GM10847 (cell line): Measurements from ENCODE around the gene C20orf144.

ENCODE experiments used
- POLR2A ChIP-seq: IDR thresholded peaks from 2 replicates; pipeline ENCODE4 v1.6.1; 2011; ENCODE audit not compliant: insufficient read length; ENCODE audit errors: extremely low read depth

C20orf144 gene

DNA sequence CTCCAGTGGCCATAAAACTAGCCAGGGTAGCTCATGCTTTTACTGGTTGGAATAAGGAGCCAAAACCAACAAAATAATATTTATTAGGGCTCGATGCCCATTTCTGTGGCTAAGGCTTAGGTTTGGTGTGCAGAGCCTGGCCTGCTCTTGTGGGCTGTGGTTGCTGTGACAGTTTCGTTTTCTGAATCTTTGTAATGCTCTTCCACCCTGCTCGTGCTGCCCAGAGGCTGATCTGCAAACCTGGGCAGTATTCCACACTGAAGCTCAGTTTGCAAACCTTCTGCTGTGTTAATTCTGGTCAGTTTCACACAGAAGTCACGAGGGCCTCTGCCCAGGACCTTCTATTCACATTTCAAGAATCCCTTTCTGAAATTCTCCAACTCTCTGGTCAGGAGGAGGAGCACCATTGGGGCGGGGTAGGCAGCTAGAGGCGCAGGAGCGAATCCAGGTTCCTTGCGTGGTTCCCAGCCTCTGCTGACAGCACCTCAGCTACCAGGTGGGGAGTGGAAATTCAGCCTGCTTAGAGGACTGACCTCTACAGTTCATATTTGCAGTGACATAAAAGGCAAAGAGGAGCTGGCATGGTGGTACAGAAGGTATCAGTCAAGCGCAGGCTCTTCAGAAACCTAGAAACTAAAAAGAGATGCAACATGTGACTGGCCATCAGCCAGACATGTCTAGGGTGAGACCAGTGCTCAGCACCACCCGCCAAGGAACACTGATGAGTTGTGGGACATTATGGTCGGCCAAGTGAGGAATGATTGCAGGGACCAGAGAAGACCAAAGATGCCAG lies 14.3 kb upstream of the C20orf144 start:
- no peak for TF ChIP-seq POLR2A

DNA sequence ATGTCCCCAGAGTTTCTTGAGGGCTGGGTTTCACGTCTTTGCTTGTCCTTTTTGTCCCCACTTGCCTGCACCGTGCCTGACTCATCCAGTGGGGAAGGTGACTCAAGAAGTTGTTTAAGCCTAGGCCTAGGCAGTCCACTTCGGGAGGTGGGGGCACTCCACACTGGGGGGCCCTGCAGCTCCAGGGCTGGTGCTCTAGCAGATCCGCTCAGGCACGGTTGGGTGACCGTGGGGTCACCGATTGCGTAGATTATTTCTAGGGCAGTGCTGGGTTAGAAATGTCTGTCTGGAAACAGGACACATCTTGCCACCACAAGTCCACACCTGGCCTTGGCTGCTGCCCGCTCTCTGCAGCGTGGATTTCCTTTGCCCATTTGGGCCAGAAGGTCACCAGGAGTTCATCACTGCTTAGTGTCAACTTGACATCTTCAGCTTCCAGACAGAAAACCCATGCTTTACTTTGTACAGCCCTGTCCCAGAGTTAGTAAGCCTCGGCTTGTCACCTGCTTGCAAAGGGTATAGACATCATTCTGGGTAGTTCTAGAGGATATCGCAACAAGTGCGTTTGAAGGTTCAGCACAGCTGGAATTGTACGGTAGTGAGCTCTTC lies 13.6 kb upstream of the C20orf144 start:
- TF ChIP-seq POLR2A: no peak

DNA sequence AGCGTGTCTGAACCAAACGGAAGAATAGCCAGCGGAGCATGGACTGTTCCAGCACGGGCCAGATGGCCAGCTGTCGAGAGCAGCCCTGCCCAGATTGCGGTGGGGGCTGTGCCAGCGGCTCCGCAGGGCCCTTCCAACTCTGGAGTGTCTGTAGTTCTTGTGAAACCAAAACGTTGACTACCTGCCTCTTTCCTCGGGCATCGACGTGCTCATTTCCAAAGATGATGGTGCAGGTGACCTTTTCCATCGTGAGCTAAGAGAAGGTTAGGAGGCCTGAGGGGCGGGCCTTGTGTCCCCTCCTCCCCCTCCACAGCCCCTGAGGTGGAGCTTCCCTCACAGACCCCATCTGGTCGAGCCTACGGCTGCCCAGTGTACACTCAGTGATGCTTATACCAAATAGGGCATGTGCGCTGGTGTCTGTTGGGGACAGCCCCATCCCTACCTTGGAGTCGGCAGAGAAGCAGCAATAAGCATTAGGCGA lies 12.9 kb upstream of the C20orf144 start:
- no peak for TF ChIP-seq POLR2A

DNA sequence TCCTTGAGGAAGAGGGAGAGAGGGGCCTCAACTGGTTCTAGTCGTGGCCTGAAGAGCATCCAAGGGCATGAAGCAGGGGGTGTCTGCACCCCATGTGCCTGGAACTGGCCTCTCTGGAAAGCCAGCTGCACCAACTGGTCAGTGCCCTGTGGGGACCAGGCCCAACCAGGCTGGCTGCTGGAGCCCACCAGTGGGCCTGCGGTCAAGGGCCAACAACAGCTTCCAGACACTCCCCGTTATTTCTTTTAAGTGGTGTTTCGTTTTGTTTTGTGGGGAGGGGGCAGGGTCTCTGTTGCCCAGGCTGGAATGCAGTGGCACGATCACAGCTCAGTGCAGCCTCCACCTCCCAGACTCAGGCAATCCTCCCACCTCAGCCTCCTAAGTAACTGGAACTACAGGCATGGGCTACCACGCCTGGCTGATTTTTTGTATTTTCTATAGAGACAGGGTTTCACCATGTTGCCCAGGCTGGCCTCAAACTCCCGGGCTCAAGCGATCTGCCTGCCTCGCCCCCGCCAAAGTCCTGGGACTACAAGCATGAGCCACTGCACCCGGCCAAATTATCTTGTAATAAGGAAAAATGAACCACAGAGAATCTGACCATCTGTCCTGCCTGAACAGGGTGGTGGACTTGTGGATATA lies 11.9 kb upstream of the C20orf144 start:
- TF ChIP-seq POLR2A: no peak

DNA sequence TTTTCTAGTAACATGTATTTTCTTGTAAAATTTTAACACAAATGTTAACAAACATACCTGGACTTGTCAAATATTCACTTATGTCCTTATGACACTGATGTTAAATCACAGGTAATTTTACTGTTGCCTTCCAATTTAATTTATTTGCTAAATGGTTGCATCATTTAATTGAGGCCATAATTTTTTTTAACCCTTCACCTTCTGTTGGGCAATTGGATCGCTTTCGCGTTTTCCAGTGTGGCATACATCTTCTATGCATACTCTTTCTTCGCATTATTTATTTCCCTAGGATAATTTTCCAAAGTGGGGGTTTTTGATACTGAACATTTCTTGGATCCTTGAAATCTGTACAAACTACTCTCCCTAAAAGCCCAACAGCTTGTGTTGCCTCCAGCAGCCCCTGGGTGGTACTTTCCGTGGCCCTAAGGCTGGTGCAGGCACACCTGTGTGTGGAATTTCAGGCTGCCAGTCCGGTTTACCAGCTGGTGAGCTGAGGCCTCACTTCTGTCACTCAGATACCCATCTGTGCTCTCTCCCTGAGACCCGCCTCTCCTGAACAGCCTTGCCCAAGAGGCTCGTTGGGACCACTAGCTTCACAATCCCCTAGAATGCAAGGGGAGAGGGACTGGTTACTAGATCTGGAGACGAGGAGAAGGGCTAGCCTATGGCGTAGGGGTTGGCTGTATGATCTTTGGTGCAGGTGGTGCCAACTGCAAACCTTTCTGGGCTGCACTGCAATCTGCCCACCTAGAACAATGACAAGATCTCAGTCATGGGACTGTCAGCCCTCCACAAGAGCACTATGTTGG lies 11.2 kb upstream of the C20orf144 start:
- TF ChIP-seq POLR2A: no peak

DNA sequence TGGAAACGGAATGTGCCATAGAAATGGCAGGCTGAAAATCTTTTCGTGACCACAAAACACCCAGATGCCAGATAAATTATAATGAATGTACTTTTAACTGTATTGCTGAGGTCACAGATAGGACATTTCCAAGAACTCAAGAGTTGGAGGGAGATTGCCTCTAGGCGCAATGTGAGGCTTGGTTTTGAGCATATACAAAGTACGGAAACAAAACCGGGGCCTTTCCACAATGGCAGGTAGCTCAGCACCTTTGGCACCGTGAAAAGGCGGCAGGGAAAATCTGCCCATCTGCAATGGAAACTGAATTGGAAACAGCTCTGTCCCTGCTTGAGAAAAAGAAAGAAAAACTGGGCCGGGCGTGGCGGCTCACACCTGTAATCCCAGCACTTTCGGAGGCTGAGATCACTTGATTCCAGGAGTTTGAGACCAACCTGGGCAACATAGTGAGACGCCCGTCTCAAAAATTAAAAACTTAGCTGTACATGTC lies 10.5 kb upstream of the C20orf144 start:
- no peak for TF ChIP-seq POLR2A

DNA sequence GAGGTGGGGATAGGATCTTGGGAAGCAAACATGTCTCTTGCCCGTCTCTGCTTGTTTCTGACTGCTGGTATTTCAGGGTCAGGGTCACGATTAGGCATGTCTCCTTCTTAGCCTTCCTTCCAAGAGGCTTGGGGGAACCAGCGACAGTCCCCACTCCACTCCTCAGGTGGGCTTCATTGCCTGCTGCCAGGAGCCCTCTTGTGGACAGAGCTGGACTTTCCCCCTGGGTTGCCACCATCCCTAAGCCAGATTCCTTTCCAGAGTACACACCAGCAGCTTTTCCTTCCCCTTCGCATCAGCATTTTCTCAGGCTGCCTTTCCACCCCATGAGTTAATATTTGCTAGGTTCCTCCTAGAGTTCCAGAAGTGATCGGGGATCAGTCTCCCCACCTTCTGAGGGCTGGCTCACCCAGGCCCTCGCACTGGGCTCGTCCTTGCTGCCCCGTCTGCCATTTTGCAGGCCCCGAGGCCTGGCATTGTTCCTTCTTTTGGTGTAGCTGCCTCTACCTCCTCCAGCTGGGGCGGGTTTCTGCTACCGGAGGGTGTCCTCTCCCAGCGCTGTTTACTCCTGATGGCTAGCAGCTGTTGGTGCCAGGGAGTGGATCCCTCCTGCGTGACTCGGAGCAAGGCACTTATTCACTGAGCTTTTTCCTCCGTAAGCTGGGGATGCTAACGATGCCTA lies 8.8 kb upstream of the C20orf144 start:
- TF ChIP-seq POLR2A: no peak

DNA sequence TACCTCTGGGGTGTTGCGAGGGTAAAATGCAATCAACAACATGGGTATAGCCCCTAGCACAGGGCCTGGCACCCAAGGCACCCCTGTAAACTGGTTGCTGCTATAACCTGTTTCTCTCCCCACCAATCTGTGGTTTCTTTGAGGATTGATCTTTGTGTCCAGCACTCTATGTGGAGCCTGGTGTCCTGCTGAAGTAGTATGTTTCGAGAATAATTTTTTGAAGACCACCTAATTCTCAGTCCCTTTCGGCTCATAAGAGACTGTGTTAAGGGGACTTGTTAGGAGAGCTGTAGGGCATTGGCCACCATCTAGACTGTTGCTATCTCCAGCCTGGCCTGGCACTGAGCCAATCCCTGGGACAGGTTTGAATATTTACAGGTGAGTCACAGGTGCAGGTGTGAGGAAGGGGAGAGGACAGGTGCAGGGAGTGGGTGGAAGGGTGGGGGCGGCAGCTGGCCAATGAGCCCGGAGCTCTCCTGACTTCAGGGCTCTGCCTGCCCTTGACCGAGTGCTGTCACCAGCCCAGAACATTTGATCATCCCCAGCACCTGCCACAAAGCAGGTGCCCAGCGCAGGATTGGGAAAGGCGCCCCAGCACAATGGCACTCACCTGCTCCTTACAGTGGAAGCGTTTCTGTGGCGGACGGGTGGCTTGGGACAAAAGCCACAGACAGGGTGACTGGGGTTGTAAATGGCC lies 8.1 kb upstream of the C20orf144 start:
- no peak for TF ChIP-seq POLR2A

DNA sequence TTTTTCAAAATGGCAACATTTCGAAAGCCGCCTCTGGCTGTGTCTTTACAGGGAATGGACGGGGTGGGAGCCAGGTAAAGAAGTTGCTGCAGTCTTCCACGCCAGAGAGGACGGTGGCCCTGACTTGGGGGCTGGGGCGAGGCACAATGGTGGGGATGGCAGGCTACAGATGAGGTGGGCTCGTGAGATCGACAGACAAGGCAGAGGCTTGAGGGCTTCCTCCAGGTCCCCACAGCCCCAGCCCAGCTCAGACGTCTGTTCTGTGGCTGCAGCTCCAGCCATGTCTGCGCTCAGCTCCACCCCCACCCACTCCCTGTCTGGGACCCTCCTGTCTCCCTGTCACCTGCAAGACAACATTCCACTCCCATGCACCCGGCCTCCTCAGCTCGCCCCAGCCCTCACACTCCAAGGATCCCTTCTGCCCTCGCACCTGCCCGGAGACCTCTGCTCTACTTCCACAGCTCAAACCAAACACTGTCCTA lies 7.4 kb upstream of the C20orf144 start:
- TF ChIP-seq POLR2A: no peak

DNA sequence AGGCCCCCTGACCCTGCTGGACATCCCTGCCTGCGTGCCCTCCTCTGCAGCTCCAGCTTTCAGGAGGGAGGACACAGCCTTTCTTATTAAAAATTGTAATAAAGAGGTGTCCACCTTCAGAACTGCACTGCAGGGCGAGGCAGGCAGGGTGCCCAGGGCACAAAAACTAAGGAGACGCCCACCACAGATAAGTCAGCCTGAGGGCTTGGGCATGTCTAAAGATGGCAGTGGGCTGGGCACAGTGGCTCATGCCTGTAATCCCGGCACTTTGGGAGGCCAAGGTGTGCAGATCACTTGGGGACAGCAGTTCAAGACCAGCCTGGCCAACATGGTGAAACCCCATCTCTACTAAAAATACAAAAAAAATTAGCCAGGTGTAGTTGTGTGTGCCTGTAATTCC lies 7.0 kb upstream of the C20orf144 start:
- TF ChIP-seq POLR2A: no peak

DNA sequence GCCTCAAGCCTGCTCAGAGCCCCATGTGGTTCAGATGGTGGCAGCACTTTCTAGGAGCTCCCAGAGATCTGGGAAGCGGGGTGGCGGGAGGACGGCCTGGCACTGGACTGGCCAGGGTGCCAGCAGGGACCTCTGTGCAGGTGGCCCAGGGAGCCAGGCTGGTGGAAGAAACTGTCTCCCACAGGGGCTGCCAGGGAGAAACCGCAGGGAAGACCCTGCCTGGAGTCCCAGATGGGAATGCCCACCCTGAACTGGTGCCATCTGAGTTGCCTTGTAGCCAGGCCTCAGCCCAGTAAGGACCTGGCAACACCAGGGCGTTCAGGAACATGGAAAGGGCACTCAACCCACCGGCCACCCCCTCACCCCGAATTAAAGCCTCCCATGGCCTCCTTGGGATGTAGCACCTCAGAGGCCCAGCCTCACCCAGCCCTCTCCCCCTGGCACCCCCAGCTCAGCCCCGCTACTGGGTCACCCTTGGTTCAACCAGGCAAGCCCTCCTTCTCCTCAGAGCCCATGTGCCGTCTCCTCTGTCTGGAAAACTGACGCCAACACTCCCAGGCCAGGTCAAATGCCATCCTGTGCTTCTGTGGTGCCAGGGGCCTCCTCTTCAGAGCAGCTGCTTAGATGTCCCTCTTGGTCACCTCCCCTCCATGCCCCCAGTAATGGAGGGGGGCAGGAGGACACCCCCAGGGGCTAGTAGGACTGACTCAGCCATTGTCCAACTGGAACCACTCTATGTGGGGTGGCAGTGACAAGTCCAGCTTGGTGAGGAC lies 5.9 kb upstream of the C20orf144 start:
- TF ChIP-seq POLR2A: no peak

DNA sequence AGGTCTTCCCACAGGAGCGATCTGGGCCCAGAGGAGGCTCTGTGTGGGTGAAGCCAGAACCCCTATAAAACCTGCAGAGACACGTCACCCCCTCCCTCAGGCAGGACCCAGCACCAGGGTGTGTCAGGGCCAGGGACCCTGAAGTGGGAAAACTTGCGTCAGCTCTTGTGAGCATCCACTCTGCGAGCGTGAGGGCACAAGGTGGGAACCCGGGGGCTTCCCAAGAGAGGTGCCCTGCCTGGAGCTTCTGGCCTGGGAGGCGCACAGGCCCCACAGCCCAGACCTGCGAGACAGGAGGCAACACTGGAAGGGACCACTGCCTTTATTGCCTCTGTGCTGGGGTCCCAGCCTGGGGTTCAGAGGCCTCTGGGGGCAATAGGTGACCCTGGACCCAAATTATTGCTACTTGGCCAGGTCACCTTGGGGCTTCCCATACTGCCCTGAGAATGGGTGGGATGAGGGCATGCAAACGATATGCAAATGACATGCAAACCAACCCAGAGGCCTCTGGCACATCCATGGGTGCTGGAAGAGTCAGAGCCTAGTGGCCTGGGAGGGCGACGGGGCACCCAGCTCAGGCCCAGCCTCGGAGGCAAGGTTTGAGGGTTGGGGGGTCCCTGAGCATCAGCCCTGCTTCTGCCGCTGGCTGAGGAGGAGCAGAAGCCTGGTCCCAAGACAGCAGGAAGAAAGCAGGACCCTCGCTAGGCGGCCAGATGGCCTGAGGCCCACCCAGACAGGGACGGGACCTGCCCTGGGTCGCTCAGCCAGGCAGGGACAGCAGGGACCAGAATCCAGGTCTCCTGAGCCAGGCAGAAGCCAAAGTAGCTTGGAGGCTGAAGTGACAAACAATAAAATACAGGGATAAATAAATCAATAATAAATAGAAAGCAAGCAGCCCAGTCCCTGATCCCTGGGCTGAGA lies 5.1 kb upstream of the C20orf144 start:
- no peak for TF ChIP-seq POLR2A

DNA sequence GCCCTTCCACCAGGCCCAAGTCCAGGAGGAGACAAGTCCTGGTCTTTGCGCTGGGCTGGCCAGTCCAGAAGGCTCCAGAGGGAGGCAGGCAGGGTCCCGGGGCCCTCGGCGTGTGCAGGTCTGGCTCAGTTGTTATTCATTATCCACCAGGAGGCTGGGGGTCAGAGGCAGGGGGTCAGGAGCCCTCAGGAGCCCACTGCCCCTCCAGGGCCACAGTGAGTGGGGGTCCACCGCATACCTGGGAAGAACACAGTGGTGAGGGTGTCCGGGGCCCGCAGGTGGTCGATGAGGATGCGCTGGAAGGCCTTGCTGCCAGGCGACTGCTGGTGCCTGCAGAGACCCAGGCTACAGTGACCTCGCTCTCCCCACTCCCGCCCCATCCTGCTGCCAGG lies 4.4 kb upstream of the C20orf144 start:
- no peak for TF ChIP-seq POLR2A

DNA sequence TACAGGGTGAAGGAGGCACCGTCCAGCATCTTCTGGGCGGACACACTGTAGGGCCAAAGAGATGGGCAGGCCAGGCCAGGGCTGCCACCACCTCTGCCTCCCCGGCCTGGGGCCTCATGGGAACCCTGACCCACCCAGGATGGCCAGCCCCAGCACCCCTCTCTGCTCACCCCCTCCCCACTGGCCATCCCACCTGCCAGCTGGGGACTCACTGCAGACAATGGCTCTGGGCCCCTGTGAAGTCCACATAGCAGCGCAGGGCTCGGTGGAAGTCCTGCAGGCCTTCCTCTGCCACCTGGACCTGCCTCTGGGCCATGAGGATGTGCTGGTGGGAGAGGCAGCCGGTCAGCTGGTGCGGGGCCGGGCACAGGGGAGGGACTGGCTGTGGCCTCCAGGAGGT lies 3.6 kb upstream of the C20orf144 start:
- no peak for TF ChIP-seq POLR2A
